ENCODE results near the gene SLC15A1. TPM values are rescaled to one million over a fixed set of nuclear protein-coding genes. Genes with fewer than 3 reads are reported as not detected.

SLC15A1 gene
- polyA plus RNA-seq, 1 donor (not counting 4 experiments of a cell fraction or from before 2014, with no cell fraction given): 0.10 TPM

DNA sequence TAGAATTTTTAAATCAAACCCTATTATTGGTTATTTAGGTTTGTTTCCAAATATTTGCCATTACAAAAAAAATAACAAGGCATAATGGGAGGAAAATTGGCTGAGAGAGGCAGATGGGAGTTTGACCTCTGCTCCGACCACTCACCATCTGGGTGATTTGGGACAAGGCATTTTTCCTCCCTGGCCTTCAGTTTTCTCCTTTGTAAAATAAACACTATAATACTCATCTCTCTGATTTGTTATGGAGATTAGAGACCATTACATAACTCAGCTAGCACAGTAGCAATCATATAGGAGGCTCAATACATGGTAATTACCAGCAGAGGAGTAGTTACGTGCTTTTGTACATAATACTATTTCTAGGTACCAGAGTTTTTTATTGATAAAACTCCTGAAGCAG lies 105.4 kb downstream of the SLC15A1 start:
- no peak for FAIRE-seq
- Histone ChIP-seq H3K9me3 (ENCODE audit: control insufficient read depth, low read depth, low read length) (no peaks in the 10 kb centered on the region), H3K27ac (ENCODE audit: control insufficient read depth, insufficient read depth, low read length) (no peak overlapping the region), H3K9me1 (ENCODE audit: control insufficient read depth, extremely low read depth, insufficient read depth, low read length) (no peaks in the 10 kb centered on the region), H3K36me3 (ENCODE audit: control insufficient read depth in 2 of 2, extremely low read depth in 1 of 2, insufficient read depth in 2 of 2, low read length in 2 of 2) (no peaks in the 10 kb centered on the region), H3K79me2 (ENCODE audit: control insufficient read depth, insufficient read depth, low read length) (no peaks in the 10 kb centered on the region), H3K4me1 (ENCODE audit: control insufficient read depth, extremely low read depth, insufficient read depth, low read length) (no peaks in the 10 kb centered on the region), H4K20me1 (ENCODE audit: control insufficient read depth, extremely low read depth, insufficient read depth, low read length) (no peaks in the 10 kb centered on the region), H3K9ac (ENCODE audit: control insufficient read depth, extremely low read depth, insufficient read depth, low read length) (no peak overlapping the region), H3K4me2 (ENCODE audit: control insufficient read depth, extremely low read depth, insufficient read depth, low read depth, low read length) (no peak overlapping the region), H2AFZ (ENCODE audit: control insufficient read depth, low read length) (no peak overlapping the region), H3K4me3 (ENCODE audit: control insufficient read depth in 2 of 3, extremely low read depth in 1 of 3, insufficient read depth in 2 of 3, low read depth in 1 of 3, low read length in 3 of 3) (no peak overlapping the region), H3K27me3 (ENCODE audit: control insufficient read depth, extremely low read depth, insufficient read depth, low read length) (no peaks in the 10 kb centered on the region)
- TF ChIP-seq EZH2 (IDR thresholded peaks at IDR 0.05; ENCODE audit: low read length): no peak
- no peak for TF ChIP-seq CTCF (optimal IDR thresholded peaks at IDR 0.05 in 1 of 3, IDR thresholded peaks at IDR 0.05 in 1 of 3, conservative IDR thresholded peaks at IDR 0.05 in 1 of 3; ENCODE audit: extremely low read depth in 1 of 3, insufficient read depth in 2 of 3, low read length in 3 of 3)
- no peak for DNase-seq (ENCODE audit: low read depth, low spot score)
- dilution Hi-C loops (cut with MboI; ENCODE audit: extremely low pct_ligation_motif_present, low sequenced_read_pairs): no loop called here

DNA sequence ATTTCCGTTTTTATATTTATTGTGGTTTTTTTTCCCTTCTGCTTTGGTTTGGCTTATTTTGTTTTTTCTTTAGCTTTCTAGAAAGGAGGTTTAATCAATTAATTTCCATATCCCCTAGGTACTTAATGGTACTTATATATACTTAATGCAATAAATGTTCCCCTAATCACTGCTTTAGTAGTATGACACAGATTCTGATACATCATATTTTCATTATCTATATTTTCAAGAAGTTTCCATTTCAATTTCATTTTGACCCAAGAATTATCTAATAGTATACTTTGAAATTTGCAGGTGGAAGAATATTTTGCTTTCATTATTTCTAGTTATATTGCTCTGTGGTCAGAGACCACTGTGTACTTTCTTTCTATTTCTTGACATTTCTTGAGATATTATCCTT lies 109.0 kb downstream of the SLC15A1 start:
- TF ChIP-seq CTCF (optimal IDR thresholded peaks at IDR 0.05 in 1 of 3, IDR thresholded peaks at IDR 0.05 in 1 of 3, conservative IDR thresholded peaks at IDR 0.05 in 1 of 3; ENCODE audit: extremely low read depth in 1 of 3, insufficient read depth in 2 of 3, low read length in 3 of 3) (no peak), EZH2 (IDR thresholded peaks at IDR 0.05; ENCODE audit: low read length) (no peak)
- H3K27me3 ChIP-seq (ENCODE audit: control insufficient read depth, extremely low read depth, insufficient read depth, low read length): no peaks in the 10 kb centered on the region
- no peak overlapping the region for H3K4me3 ChIP-seq (ENCODE audit: control insufficient read depth in 2 of 3, extremely low read depth in 1 of 3, insufficient read depth in 2 of 3, low read depth in 1 of 3, low read length in 3 of 3)
- no peaks in the 10 kb centered on the region for H3K36me3 ChIP-seq (ENCODE audit: control insufficient read depth in 2 of 2, extremely low read depth in 1 of 2, insufficient read depth in 2 of 2, low read length in 2 of 2)
- no peaks in the 10 kb centered on the region for H3K4me1 ChIP-seq (ENCODE audit: control insufficient read depth, extremely low read depth, insufficient read depth, low read length)
- no peak overlapping the region for H3K27ac ChIP-seq (ENCODE audit: control insufficient read depth, insufficient read depth, low read length)
- DNase-seq (ENCODE audit: low read depth, low spot score): no peak
- H3K4me2 ChIP-seq (ENCODE audit: control insufficient read depth, extremely low read depth, insufficient read depth, low read depth, low read length): no peak overlapping the region
- H3K9ac ChIP-seq (ENCODE audit: control insufficient read depth, extremely low read depth, insufficient read depth, low read length): no peak overlapping the region
- no peaks in the 10 kb centered on the region for H3K79me2 ChIP-seq (ENCODE audit: control insufficient read depth, insufficient read depth, low read length)
- H3K9me3 ChIP-seq (ENCODE audit: control insufficient read depth, low read depth, low read length): no peaks in the 10 kb centered on the region
- no peak for FAIRE-seq
- H2AFZ ChIP-seq (ENCODE audit: control insufficient read depth, low read length): no peak overlapping the region
- H3K9me1 ChIP-seq (ENCODE audit: control insufficient read depth, extremely low read depth, insufficient read depth, low read length): no peaks in the 10 kb centered on the region
- dilution Hi-C loops (cut with MboI; ENCODE audit: extremely low pct_ligation_motif_present, low sequenced_read_pairs): no loop called here
- no peaks in the 10 kb centered on the region for H4K20me1 ChIP-seq (ENCODE audit: control insufficient read depth, extremely low read depth, insufficient read depth, low read length)

All from keratinocyte (primary cell).